Neural cell (in vitro differentiated cells): ENCODE measurements around the gene PIGQ. TPM values are rescaled to one million over a fixed set of nuclear protein-coding genes. Genes with fewer than 3 reads are reported as not detected.
A peak's percentile ranks its signal among the peaks of the same experiment; 100 is the strongest.

ENCODE experiments used
- H2AFZ ChIP-seq: fragments of 200-600, 300-800 bp; sonication (generic), shearing (Covaris generic); 2 replicates; pipeline ENCODE4 v1.6.0; 2014; ENCODE audit warnings: low read depth, mild to moderate bottlenecking, antibody characterized with exemption, low read length, moderate library complexity
- H3F3A ChIP-seq: fragments of 200-600 bp; shearing (Covaris generic); 2 replicates; pipeline ENCODE4 v1.6.1; 2016; ENCODE audit warnings: mild to moderate bottlenecking, moderate library complexity, mixed read lengths, antibody characterized with exemption, low read length; ENCODE audit not compliant: insufficient read depth, poor library complexity, severe bottlenecking
- H3K27ac ChIP-seq: fragments of 200-600, 300-800 bp; sonication (generic), shearing (Covaris generic); 2 replicates; pipeline ENCODE4 v1.5.1; 2014; ENCODE audit warnings: mild to moderate bottlenecking, low read length, moderate library complexity
- H3K27me3 ChIP-seq: fragments of 300-800, 200-600 bp; sonication (generic), shearing (Covaris generic); 2 replicates; pipeline ENCODE4 v1.6.0; 2014; ENCODE audit warnings: mild to moderate bottlenecking, low read depth, low read length, moderate library complexity; ENCODE audit not compliant: insufficient read depth
- H3K36me3 ChIP-seq: fragments of 300-800, 200-600 bp; sonication (generic), shearing (Covaris generic); 2 replicates; pipeline ENCODE4 v1.5.1; 2014; ENCODE audit warnings: mild to moderate bottlenecking, antibody characterized with exemption, low read length, moderate library complexity; ENCODE audit not compliant: insufficient read depth
- H3K4me2 ChIP-seq: fragments of 300-800, 200-600 bp; sonication (generic), shearing (Covaris generic); 2 replicates; pipeline ENCODE4 v1.6.0; 2014; ENCODE audit warnings: mild to moderate bottlenecking, low read length
- H3K4me3 ChIP-seq: fragments of 300-800, 200-600 bp; sonication (generic), shearing (Covaris generic); 2 replicates; pipeline ENCODE4 v1.5.1; 2014; ENCODE audit warnings: mild to moderate bottlenecking, low read length, moderate library complexity
- H3K79me2 ChIP-seq: fragments of 200-600 bp; shearing (Covaris generic); replicated peaks from 2 replicates; pipeline ENCODE4 v1.6.0; 2014; ENCODE audit warnings: mild to moderate bottlenecking, low read length, moderate library complexity; ENCODE audit not compliant: insufficient read depth
- H3K9ac ChIP-seq: fragments of 300-800, 200-600 bp; sonication (generic), shearing (Covaris generic); 2 replicates; pipeline ENCODE4 v1.6.1; 2016; ENCODE audit warnings: mild to moderate bottlenecking, low read length, mixed read lengths
- H3K9me2 ChIP-seq: fragments of 200-600 bp; shearing (Covaris generic); 2 replicates; pipeline ENCODE4 v1.6.1; 2016; ENCODE audit warnings: mild to moderate bottlenecking, low read length, mixed read lengths; ENCODE audit not compliant: insufficient read depth
- H3K9me3 ChIP-seq: fragments of 200-600, 300-800 bp; sonication (generic), shearing (Covaris generic); 2 replicates; pipeline ENCODE4 v1.6.1; 2016; ENCODE audit warnings: mild to moderate bottlenecking, mixed run types, low read length, moderate library complexity, mixed read lengths
- H4K20me1 ChIP-seq: fragments of 200-600 bp; shearing (Covaris generic); 2 replicates; pipeline ENCODE4 v1.6.1; 2016; ENCODE audit warnings: mild to moderate bottlenecking, mixed run types; ENCODE audit not compliant: insufficient read depth
- EP300 ChIP-seq: fragments of 450-650 bp; conservative IDR thresholded peaks from 2 replicates; pipeline ENCODE4 v1.6.1; 2014; ENCODE audit warnings: antibody characterized with exemption, mild to moderate bottlenecking, moderate library complexity; ENCODE audit not compliant: poor library complexity, severe bottlenecking
- EZH2 ChIP-seq: fragments of 200-600, 300-800 bp; shearing (Covaris generic), sonication (generic); IDR thresholded peaks from 2 replicates; pipeline ENCODE4 v1.6.1; 2014; ENCODE audit warnings: antibody characterized with exemption, low read length, borderline replicate concordance, mild to moderate bottlenecking; ENCODE audit not compliant: insufficient read depth, poor library complexity, severe bottlenecking
- MXI1 ChIP-seq: fragments of 450-650 bp; conservative IDR thresholded peaks from 2 replicates; pipeline ENCODE4 v1.6.1; 2014; ENCODE audit warnings: antibody characterized with exemption, mild to moderate bottlenecking; ENCODE audit not compliant: poor library complexity, severe bottlenecking
- POLR2AphosphoS5 ChIP-seq: IDR thresholded peaks from 2 replicates; pipeline ENCODE4 v1.6.1; 2012
- RAD21 ChIP-seq: fragments of 450-650 bp; conservative IDR thresholded peaks from 2 replicates; pipeline ENCODE4 v1.6.1; 2014; ENCODE audit warnings: antibody characterized with exemption, mild to moderate bottlenecking, moderate library complexity
- SMC3 ChIP-seq: fragments of 450-650 bp; conservative IDR thresholded peaks from 2 replicates; pipeline ENCODE4 v1.6.1; 2014; ENCODE audit warnings: antibody characterized with exemption, mild to moderate bottlenecking, moderate library complexity; ENCODE audit not compliant: poor library complexity
- TAF1 ChIP-seq: IDR thresholded peaks from 2 replicates; pipeline ENCODE4 v1.6.1; 2012; ENCODE audit warnings: low read depth
- polyA plus RNA-seq: library from polyadenylated mRNA; depleted of rRNA; stranded (reverse); fragments of >200 nt; gene quantifications from 2 replicates; pipeline ENCODE4 v1.2.3, GENCODE V29; 2014
- TF ChIP-seq, protein P1 (sequence below): fragments of 450-650 bp; IDR thresholded peaks from 2 replicates; pipeline ENCODE4 v1.5.1; 2014; ENCODE audit warnings: antibody characterized with exemption, mild to moderate bottlenecking, moderate library complexity; ENCODE audit not compliant: poor library complexity, severe bottlenecking
- TF ChIP-seq, protein P2 (sequence below): IDR thresholded peaks from 2 replicates; pipeline ENCODE4 v1.6.1; 2012; ENCODE audit warnings: borderline replicate concordance

PIGQ gene
- polyA plus RNA-seq, 1 donor from 2014 or later: 69.2 TPM

DNA sequence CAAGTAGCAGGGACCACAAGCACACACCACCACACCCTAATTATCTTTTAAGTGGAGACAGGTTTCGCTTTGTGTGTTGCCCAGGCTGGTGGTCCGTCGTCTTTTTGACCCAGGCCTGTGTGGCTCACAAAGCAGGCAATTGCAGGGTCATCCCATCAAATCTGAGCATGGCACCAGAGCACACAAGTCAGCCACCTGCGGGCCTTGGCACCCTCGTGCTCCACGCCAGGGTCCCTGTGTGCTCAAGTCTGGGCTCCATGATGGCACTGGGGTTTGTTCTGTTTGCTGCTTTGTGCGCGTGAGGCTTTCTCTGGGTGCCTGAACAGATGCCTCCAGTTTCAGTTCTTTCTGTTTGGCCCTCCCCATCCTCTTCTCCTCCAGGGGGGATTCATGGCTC, 44.6 kb upstream of the PIGQ start:
- TF ChIP-seq SMC3: no peak
- peak; percentile 28 for TF ChIP-seq POLR2AphosphoS5
- TF ChIP-seq, protein P1, sequence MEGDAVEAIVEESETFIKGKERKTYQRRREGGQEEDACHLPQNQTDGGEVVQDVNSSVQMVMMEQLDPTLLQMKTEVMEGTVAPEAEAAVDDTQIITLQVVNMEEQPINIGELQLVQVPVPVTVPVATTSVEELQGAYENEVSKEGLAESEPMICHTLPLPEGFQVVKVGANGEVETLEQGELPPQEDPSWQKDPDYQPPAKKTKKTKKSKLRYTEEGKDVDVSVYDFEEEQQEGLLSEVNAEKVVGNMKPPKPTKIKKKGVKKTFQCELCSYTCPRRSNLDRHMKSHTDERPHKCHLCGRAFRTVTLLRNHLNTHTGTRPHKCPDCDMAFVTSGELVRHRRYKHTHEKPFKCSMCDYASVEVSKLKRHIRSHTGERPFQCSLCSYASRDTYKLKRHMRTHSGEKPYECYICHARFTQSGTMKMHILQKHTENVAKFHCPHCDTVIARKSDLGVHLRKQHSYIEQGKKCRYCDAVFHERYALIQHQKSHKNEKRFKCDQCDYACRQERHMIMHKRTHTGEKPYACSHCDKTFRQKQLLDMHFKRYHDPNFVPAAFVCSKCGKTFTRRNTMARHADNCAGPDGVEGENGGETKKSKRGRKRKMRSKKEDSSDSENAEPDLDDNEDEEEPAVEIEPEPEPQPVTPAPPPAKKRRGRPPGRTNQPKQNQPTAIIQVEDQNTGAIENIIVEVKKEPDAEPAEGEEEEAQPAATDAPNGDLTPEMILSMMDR: no peak
- TF ChIP-seq MXI1: no peak
- H3K36me3 ChIP-seq: peaks cover 4% of the 10 kb centered on the region
- no peaks in the 10 kb centered on the region for H3K9me3 ChIP-seq
- no peak overlapping the region for H3K9ac ChIP-seq
- no peak overlapping the region for H2AFZ ChIP-seq
- H4K20me1 ChIP-seq: no peaks in the 10 kb centered on the region
- no peaks in the 10 kb centered on the region for H3K9me2 ChIP-seq
- H3K27ac ChIP-seq: no peak overlapping the region
- H3K4me2 ChIP-seq: no peak overlapping the region
- peaks cover 16% of the 10 kb centered on the region for H3K79me2 ChIP-seq
- H3F3A ChIP-seq: no peaks in the 10 kb centered on the region
- H3K27me3 ChIP-seq: no peaks in the 10 kb centered on the region
- H3K4me3 ChIP-seq: no peak overlapping the region

DNA sequence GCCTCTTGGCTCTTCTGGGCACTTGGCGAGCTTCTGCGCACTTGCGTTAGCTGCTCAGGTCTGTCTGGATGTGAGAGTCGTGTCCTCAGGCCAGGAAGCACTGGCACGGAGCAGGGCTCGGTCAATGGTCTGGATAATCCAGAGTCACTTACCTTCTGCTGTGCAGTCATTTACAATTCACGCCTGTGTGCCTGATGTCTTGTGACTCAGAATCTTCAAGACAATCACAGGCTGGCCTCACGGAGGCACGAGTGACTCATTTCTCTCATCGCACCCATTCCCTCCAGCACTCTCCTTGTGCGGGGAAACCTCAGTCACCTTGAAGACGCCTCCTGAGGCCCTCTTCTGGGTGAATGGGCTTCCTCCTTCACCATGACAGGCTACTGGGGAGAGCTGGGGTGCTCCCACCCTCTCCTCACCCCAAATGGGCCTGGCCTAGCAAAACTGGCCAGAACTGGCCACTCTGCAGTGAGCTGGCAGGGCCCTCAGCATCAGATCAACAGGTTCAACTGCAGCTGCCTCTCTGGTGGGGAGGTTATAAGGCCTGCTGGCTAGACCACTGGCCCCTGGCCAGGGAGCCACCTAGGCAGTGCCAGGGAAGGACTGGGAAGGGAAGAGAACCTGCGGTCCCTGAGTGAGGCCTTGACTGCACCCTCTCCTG, 44.1 kb upstream of the PIGQ start:
- H3K79me2 ChIP-seq: peaks cover 16% of the 10 kb centered on the region
- peak overlapping the region; percentile 86 for H3K9ac ChIP-seq
- no peaks in the 10 kb centered on the region for H3K9me3 ChIP-seq
- no peaks in the 10 kb centered on the region for H4K20me1 ChIP-seq
- H3K27ac ChIP-seq: no peak overlapping the region
- H3K36me3 ChIP-seq: no peaks in the 10 kb centered on the region
- TF ChIP-seq MXI1: no peak
- no peak for TF ChIP-seq POLR2AphosphoS5
- no peak for TF ChIP-seq EP300
- TF ChIP-seq, protein P2, sequence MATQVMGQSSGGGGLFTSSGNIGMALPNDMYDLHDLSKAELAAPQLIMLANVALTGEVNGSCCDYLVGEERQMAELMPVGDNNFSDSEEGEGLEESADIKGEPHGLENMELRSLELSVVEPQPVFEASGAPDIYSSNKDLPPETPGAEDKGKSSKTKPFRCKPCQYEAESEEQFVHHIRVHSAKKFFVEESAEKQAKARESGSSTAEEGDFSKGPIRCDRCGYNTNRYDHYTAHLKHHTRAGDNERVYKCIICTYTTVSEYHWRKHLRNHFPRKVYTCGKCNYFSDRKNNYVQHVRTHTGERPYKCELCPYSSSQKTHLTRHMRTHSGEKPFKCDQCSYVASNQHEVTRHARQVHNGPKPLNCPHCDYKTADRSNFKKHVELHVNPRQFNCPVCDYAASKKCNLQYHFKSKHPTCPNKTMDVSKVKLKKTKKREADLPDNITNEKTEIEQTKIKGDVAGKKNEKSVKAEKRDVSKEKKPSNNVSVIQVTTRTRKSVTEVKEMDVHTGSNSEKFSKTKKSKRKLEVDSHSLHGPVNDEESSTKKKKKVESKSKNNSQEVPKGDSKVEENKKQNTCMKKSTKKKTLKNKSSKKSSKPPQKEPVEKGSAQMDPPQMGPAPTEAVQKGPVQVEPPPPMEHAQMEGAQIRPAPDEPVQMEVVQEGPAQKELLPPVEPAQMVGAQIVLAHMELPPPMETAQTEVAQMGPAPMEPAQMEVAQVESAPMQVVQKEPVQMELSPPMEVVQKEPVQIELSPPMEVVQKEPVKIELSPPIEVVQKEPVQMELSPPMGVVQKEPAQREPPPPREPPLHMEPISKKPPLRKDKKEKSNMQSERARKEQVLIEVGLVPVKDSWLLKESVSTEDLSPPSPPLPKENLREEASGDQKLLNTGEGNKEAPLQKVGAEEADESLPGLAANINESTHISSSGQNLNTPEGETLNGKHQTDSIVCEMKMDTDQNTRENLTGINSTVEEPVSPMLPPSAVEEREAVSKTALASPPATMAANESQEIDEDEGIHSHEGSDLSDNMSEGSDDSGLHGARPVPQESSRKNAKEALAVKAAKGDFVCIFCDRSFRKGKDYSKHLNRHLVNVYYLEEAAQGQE: no peak
- no peak for TF ChIP-seq SMC3
- TF ChIP-seq RAD21: no peak
- TF ChIP-seq TAF1: no peak
- TF ChIP-seq, protein P1: no peak
- no peak for TF ChIP-seq EZH2
- peak overlapping the region; percentile 97 for H3K4me3 ChIP-seq
- no peak overlapping the region for H2AFZ ChIP-seq
- no peaks in the 10 kb centered on the region for H3F3A ChIP-seq
- H3K27me3 ChIP-seq: no peaks in the 10 kb centered on the region
- no peaks in the 10 kb centered on the region for H3K9me2 ChIP-seq
- no peak overlapping the region for H3K4me2 ChIP-seq
